HG03342 (cell line): ENCODE data around the gene DPYD.
"Not testable (repeated sequence)": the region's sequence is repeated elsewhere in the genome, so short reads cannot be mapped to it uniquely, and the experiment has no call there.

Experiments
- ATAC-seq: cut with Tn5 transposase; IDR thresholded peaks from one replicate; pipeline ENCODE4 v1.9.1; 2021; ENCODE audit warnings: mild to moderate bottlenecking, moderate library complexity; ENCODE audit not compliant: unreplicated experiment

Gene DPYD

GRCh38 chr1:97382206-97382605 is 538.6 kb downstream of the DPYD start:
- ATAC-seq: no peak

GRCh38 chr1:97379387-97380075 is 541.3 kb downstream of the DPYD start:
- no peak for ATAC-seq

- ATAC-seq: no peak
Measured at GRCh38 chr1:97378596-97378995, 542.2 kb downstream of the DPYD start.

- no peak for ATAC-seq
Measured at GRCh38 chr1:97377432-97378034, 543.3 kb downstream of the DPYD start.

GRCh38 chr1:97373000-97373399 is 547.8 kb downstream of the DPYD start:
- no peak for ATAC-seq

GRCh38 chr1:97372531-97372930 is 548.3 kb downstream of the DPYD start:
- no peak for ATAC-seq

- no peak for ATAC-seq
Measured at GRCh38 chr1:97368296-97368695, 552.5 kb downstream of the DPYD start.

GRCh38 chr1:97366984-97367383 is 553.9 kb downstream of the DPYD start:
- ATAC-seq: no peak

- no peak for ATAC-seq
Measured at GRCh38 chr1:97365026-97365425, 555.8 kb downstream of the DPYD start.

- ATAC-seq: no peak
Measured at GRCh38 chr1:97364086-97364485, 556.7 kb downstream of the DPYD start.

GRCh38 chr1:97356309-97356708 is 564.5 kb downstream of the DPYD start:
- no peak for ATAC-seq

- no peak for ATAC-seq
Measured at GRCh38 chr1:97352936-97353382, 567.9 kb downstream of the DPYD start.

- ATAC-seq: no peak
Measured at GRCh38 chr1:97351846-97352245, 569.0 kb downstream of the DPYD start.

GRCh38 chr1:97350662-97351061 is 570.2 kb downstream of the DPYD start:
- no peak for ATAC-seq

- ATAC-seq: no peak
Measured at GRCh38 chr1:97350241-97350640, 570.6 kb downstream of the DPYD start.

GRCh38 chr1:97349794-97350193 is 571.0 kb downstream of the DPYD start:
- ATAC-seq: not testable (repeated sequence)

- ATAC-seq: no peak
Measured at GRCh38 chr1:97348599-97349265, 572.1 kb downstream of the DPYD start.

GRCh38 chr1:97340951-97341350 is 579.9 kb downstream of the DPYD start:
- no peak for ATAC-seq

- no peak for ATAC-seq
Measured at GRCh38 chr1:97338347-97338746, 582.5 kb downstream of the DPYD start.

GRCh38 chr1:97337250-97338030 is 583.4 kb downstream of the DPYD start:
- no peak for ATAC-seq

- ATAC-seq: no peak
Measured at GRCh38 chr1:97334454-97334853, 586.4 kb downstream of the DPYD start.
